ENCODE results near the gene C1orf116.

The C1orf116 gene

DNA sequence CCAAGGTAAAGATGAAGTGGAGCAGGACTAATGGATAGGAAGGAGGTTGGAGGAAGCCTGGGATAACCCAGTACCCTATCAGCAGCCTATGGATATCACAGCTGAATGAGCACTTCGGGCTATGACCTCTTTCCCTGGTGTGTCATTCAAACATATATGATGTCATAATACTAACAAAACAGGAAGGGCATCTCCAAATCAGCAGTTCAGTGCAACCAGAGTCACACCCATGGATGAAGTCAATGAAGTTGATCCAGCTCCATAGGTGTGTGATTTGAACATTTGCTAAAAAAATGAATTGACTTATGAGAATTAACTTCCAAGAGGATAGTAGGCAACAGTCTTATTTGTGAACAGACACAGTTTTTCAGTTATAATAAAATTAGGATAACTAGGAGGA lies 1.7 kb upstream of the C1orf116 start:
- TF ChIP-seq ZBTB7A (IDR thresholded peaks at IDR 0.05; ENCODE audit: low read depth) (no peak), RAD21 (IDR thresholded peaks at IDR 0.05; ENCODE audit: low read depth) (no peak), YY1 (IDR thresholded peaks at IDR 0.05; ENCODE audit: low read depth) (no peak)
- TF ChIP-seq, protein P1, sequence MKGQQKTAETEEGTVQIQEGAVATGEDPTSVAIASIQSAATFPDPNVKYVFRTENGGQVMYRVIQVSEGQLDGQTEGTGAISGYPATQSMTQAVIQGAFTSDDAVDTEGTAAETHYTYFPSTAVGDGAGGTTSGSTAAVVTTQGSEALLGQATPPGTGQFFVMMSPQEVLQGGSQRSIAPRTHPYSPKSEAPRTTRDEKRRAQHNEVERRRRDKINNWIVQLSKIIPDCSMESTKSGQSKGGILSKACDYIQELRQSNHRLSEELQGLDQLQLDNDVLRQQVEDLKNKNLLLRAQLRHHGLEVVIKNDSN (IDR thresholded peaks at IDR 0.05): no peak

DNA sequence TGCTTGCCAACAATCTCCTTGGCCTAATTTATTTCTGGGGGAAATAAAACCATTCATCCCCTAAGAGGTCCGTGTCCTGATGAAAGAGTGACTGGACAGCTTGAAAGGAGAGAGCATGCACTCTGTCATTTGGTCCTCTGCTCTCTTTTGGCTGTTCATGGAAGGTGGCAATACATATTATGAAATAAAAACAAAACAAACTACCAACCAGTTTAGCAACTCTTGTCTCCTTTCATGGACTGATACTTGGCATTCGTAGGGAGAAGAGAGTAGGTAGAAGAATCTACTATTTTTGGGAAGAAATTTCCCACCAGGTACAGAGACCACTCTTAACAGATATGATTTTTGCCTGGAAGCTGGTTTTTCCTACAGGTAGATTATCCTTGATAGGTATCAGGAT lies 746 bp upstream of the C1orf116 start:
- no peak for TF ChIP-seq NFIC (IDR thresholded peaks at IDR 0.05)
- TF ChIP-seq, protein P2, sequence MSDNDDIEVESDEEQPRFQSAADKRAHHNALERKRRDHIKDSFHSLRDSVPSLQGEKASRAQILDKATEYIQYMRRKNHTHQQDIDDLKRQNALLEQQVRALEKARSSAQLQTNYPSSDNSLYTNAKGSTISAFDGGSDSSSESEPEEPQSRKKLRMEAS (IDR thresholded peaks at IDR 0.05): no peak
- no peak for TF ChIP-seq EGR1 (IDR thresholded peaks at IDR 0.05)
- TF ChIP-seq, protein P1 (IDR thresholded peaks at IDR 0.05): no peak
- TF ChIP-seq RAD21 (IDR thresholded peaks at IDR 0.05; ENCODE audit: low read depth): no peak
- no peak for TF ChIP-seq REST (IDR thresholded peaks at IDR 0.05; ENCODE audit: low read depth)
- TF ChIP-seq EP300 (IDR thresholded peaks at IDR 0.05; ENCODE audit: borderline replicate concordance): no peak
- no peak for TF ChIP-seq TEAD4 (IDR thresholded peaks at IDR 0.05)
- no peak for TF ChIP-seq CREB1 (IDR thresholded peaks at IDR 0.05; ENCODE audit: low read depth)
- TF ChIP-seq TCF12 (IDR thresholded peaks at IDR 0.05; ENCODE audit: low read depth): no peak
- no peak for TF ChIP-seq YY1 (IDR thresholded peaks at IDR 0.05; ENCODE audit: low read depth)
- TF ChIP-seq ZBTB7A (IDR thresholded peaks at IDR 0.05; ENCODE audit: low read depth): no peak
- no peak for TF ChIP-seq CEBPB (IDR thresholded peaks at IDR 0.05)
- TF ChIP-seq TAF1 (IDR thresholded peaks at IDR 0.05; ENCODE audit: low read depth): no peak
- no peak for TF ChIP-seq FOXM1 (IDR thresholded peaks at IDR 0.05; ENCODE audit: borderline replicate concordance, low read depth)

- no peak for TF ChIP-seq TEAD4 (IDR thresholded peaks at IDR 0.05)
- TF ChIP-seq, protein P1 (IDR thresholded peaks at IDR 0.05): no peak
- no peak for TF ChIP-seq CREB1 (IDR thresholded peaks at IDR 0.05; ENCODE audit: low read depth)
- no peak for TF ChIP-seq TAF1 (IDR thresholded peaks at IDR 0.05; ENCODE audit: low read depth)
- TF ChIP-seq RAD21 (IDR thresholded peaks at IDR 0.05; ENCODE audit: low read depth): no peak
- TF ChIP-seq, protein P2 (IDR thresholded peaks at IDR 0.05): no peak
- no peak for TF ChIP-seq TCF12 (IDR thresholded peaks at IDR 0.05; ENCODE audit: low read depth)
Observed at GRCh38 chr1:207031632-207032264, 808 bp downstream of the C1orf116 start.

DNA sequence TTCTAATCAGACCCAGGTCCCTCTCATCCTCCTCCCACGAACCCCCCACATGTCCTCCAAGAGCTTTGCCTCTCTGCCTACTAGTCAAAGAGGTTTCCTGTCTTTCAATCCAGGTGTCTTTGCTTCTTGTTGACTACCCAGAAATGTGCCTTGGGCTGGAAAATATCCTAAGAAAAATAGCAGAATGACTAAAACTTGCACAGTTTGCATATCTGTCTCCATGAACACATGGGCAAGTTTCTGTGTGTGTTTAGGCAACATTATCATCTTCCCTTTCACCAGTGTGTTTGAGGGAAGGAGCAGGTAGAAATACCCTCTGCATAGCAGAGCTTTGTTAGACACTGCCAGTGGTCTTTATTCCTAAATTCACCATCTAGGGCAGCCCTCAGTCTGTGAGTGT lies 1.5 kb downstream of the C1orf116 start:
- TF ChIP-seq, protein P1 (IDR thresholded peaks at IDR 0.05): no peak
- no peak for TF ChIP-seq EGR1 (IDR thresholded peaks at IDR 0.05)
- TF ChIP-seq CREB1 (IDR thresholded peaks at IDR 0.05; ENCODE audit: low read depth): no peak
- TF ChIP-seq EP300 (IDR thresholded peaks at IDR 0.05; ENCODE audit: borderline replicate concordance): no peak
- no peak for TF ChIP-seq TCF12 (IDR thresholded peaks at IDR 0.05; ENCODE audit: low read depth)
- TF ChIP-seq REST (IDR thresholded peaks at IDR 0.05; ENCODE audit: low read depth): no peak
- TF ChIP-seq, protein P2 (IDR thresholded peaks at IDR 0.05): no peak
- TF ChIP-seq CEBPB (IDR thresholded peaks at IDR 0.05): no peak
- TF ChIP-seq NFIC (IDR thresholded peaks at IDR 0.05): no peak
- TF ChIP-seq RAD21 (IDR thresholded peaks at IDR 0.05; ENCODE audit: low read depth): no peak

DNA sequence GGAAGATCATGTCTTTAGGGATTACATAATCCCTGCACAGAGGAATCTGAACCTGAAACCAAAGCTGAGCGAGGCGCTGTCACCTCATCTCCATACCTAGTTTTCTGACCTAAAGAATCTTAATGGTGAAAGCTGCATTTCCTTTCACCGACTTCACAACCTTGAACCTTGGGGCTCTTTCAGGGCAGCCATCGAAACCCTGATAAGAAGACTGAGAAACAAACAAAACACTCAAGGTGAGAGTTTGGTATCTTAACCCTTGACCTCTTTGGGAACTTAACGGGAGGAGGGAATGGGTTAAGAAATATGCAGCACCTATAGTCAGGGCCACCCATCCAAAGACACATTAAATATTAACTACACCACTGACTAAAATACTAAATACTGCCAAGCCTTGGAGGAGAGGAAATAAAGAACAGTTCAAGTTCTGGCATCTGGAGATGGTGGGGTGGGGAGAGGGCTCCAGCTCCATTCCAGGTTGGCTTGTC lies 2.0 kb downstream of the C1orf116 start:
- no peak for TF ChIP-seq TCF12 (IDR thresholded peaks at IDR 0.05; ENCODE audit: low read depth)
- TF ChIP-seq EGR1 (IDR thresholded peaks at IDR 0.05): no peak
- no peak for TF ChIP-seq ZBTB7A (IDR thresholded peaks at IDR 0.05; ENCODE audit: low read depth)
- no peak for TF ChIP-seq YY1 (IDR thresholded peaks at IDR 0.05; ENCODE audit: low read depth)
- TF ChIP-seq, protein P1 (IDR thresholded peaks at IDR 0.05): no peak
- TF ChIP-seq CREB1 (IDR thresholded peaks at IDR 0.05; ENCODE audit: low read depth): no peak
- TF ChIP-seq TAF1 (IDR thresholded peaks at IDR 0.05; ENCODE audit: low read depth): no peak

All from Ishikawa (cell line).